H1 (cell line): ENCODE measurements around the gene SELENOS. TPM values are rescaled to one million over a fixed set of nuclear protein-coding genes. Genes with fewer than 3 reads are reported as not detected.
A peak's percentile ranks its signal among the peaks of the same experiment; 100 is the strongest.

ENCODE experiments used
- ATF2 ChIP-seq: IDR thresholded peaks from 2 replicates; pipeline ENCODE4 v1.6.1; 2012; ENCODE audit warnings: low read length, inconsistent platforms
- CTBP2 ChIP-seq: IDR thresholded peaks from 2 replicates; pipeline ENCODE4 v1.7.0; 2011; ENCODE audit warnings: borderline replicate concordance, mild to moderate bottlenecking, moderate library complexity, mixed read lengths, low read length; ENCODE audit not compliant: insufficient read depth, insufficient read length
- EGR1 ChIP-seq: IDR thresholded peaks from 2 replicates; pipeline ENCODE4 v1.6.1; 2011; ENCODE audit warnings: low read depth, low read length, borderline replicate concordance
- FOSL1 ChIP-seq: IDR thresholded peaks from 2 replicates; pipeline ENCODE4 v1.6.1; 2011; ENCODE audit warnings: mild to moderate bottlenecking, low read depth, low read length, moderate library complexity; ENCODE audit not compliant: insufficient read depth
- HDAC2 ChIP-seq, 2 experiments: fragments of 300-600 bp in 1 of 2; sonication (generic) in 1 of 2; IDR thresholded peaks; 2 replicates each; pipeline ENCODE4 v1.6.1; 2011 to 2012; ENCODE audit warnings: low read depth in 2 of 2, low read length in 2 of 2, mild to moderate bottlenecking in 2 of 2, moderate library complexity in 2 of 2, borderline replicate concordance in 1 of 2, inconsistent platforms in 1 of 2
- KDM4A ChIP-seq: IDR thresholded peaks from one replicate; pipeline ENCODE4 v1.7.1; 2012; ENCODE audit warnings: low read depth, mild to moderate bottlenecking, moderate library complexity, low read length, inconsistent platforms; ENCODE audit not compliant: severe bottlenecking
- MAX ChIP-seq: IDR thresholded peaks from 2 replicates; pipeline ENCODE4 v1.6.1; 2012; ENCODE audit warnings: inconsistent platforms
- NANOG ChIP-seq: IDR thresholded peaks from 2 replicates; pipeline ENCODE4 v1.6.1; 2011; ENCODE audit warnings: low read length, low read depth, mild to moderate bottlenecking, inconsistent platforms; ENCODE audit not compliant: insufficient read depth, poor library complexity, severe bottlenecking
- NRF1 ChIP-seq: IDR thresholded peaks from 2 replicates; pipeline ENCODE4 v1.6.1; 2011; ENCODE audit warnings: mild to moderate bottlenecking, low read depth, low read length, improper control_type of control experiment
- POLR2A ChIP-seq, 2 experiments: IDR thresholded peaks; 1 replicate in 1 of 2; 2 replicates in 1 of 2; pipeline ENCODE4 v1.6.1; 2011; ENCODE audit warnings: low read depth in 2 of 2, low read length in 2 of 2, mild to moderate bottlenecking in 2 of 2; ENCODE audit errors: control extremely low read depth in 1 of 2
- POLR2AphosphoS5 ChIP-seq: IDR thresholded peaks from 2 replicates; pipeline ENCODE4 v1.6.1; 2011; ENCODE audit warnings: low read depth, low read length
- POU5F1 ChIP-seq: IDR thresholded peaks from 2 replicates; pipeline ENCODE4 v1.6.1; 2011; ENCODE audit warnings: low read depth, mild to moderate bottlenecking, low read length, moderate library complexity
- SAP30 ChIP-seq: fragments of 300-600 bp; sonication (generic); IDR thresholded peaks from 2 replicates; pipeline ENCODE4 v1.7.1; 2012; ENCODE audit warnings: low read length, moderate library complexity, mild to moderate bottlenecking, inconsistent platforms; ENCODE audit not compliant: insufficient read depth, insufficient replicate concordance
- SIN3A ChIP-seq, 2 experiments: IDR thresholded peaks in 1 of 2; conservative IDR thresholded peaks in 1 of 2; 2 replicates each; pipeline ENCODE4 v1.6.1; 2011 to 2012; ENCODE audit warnings: low read length in 2 of 2, improper control_type of control experiment in 1 of 2, low read depth in 1 of 2, mild to moderate bottlenecking in 1 of 2
- SP1 ChIP-seq: IDR thresholded peaks from 2 replicates; pipeline ENCODE4 v1.6.1; 2011; ENCODE audit warnings: low read depth, low read length
- SP4 ChIP-seq: IDR thresholded peaks from 2 replicates; pipeline ENCODE4 v1.6.1; 2012; ENCODE audit warnings: low read length, inconsistent platforms
- TAF7 ChIP-seq: optimal IDR thresholded peaks from 2 replicates; pipeline ENCODE3; 2011; ENCODE audit warnings: low read depth, mild to moderate bottlenecking, inconsistent platforms, low read length, moderate library complexity, borderline replicate concordance
- TBP ChIP-seq: IDR thresholded peaks from 2 replicates; pipeline ENCODE4 v1.6.1; 2011; ENCODE audit warnings: low read depth, low read length, improper control_type of control experiment
- YY1 ChIP-seq: IDR thresholded peaks from 2 replicates; pipeline ENCODE4 v1.6.1; 2011; ENCODE audit warnings: low read depth, mild to moderate bottlenecking, low read length
- ZNF274 ChIP-seq: IDR thresholded peaks from 2 replicates; pipeline ENCODE4 v1.7.0; 2012; ENCODE audit warnings: low read length, borderline replicate concordance; ENCODE audit errors: extremely low read depth
- polyA plus RNA-seq, 7 experiments: library from polyadenylated mRNA; depleted of rRNA in 3 of 7; stranded (reverse) in 5 of 7; unstranded in 2 of 7; fragments of >200 nt in 5 of 7; fragments of 200-250 nt in 2 of 7; gene quantifications; 1 replicate in 5 of 7; 2 replicates in 1 of 7; 4 replicates in 1 of 7; pipeline versions ENCODE4 v1.2.1 to v1.2.3, GENCODE V29; 2011 to 2013; ENCODE audit warnings: missing spikeins in 2 of 7, mixed read lengths in 2 of 7
- total RNA-seq: library from RNA; stranded (reverse); fragmentation: NEBNext Ultra II Directional; extraction: Animal tissue kit (Norgen Biotek cat#: 25700); gene quantifications from 2 replicates; pipeline ENCODE4 v1.2.1, GENCODE V29; 2021

Gene SELENOS
- total and polyA plus RNA-seq, 2 of the 8 experiments (the other 6 are each of a cell fraction or from before 2014, with no cell fraction given): 45.1 to 46.0 TPM

- TF ChIP-seq ATF2 (0 out of 2 replicates have a peak, but pooled peaks have one; percentile 24), ZNF274 (no peak), SP4 (peak; percentile 89; the same call in 1 of the 2 replicates), SP1 (peak; percentile 52; the same call in 1 of the 2 replicates), POLR2A (IDR thresholded peaks at IDR 0.05; ENCODE audit: control extremely low read depth in 1 of 2, low read depth in 2 of 2, low read length in 2 of 2) (peak in 1 of 2 experiments; percentile 82; a peak in 2 of 3 replicates), TBP (peak; percentile 67; the same call in 1 of the 2 replicates), CTBP2 (no peak), FOSL1 (0 out of 2 replicates have a peak, but pooled peaks have one; percentile 32), MAX (peak; percentile 86), POU5F1 (no peak), SIN3A (conservative IDR thresholded peaks at IDR 0.05 in 1 of 2, IDR thresholded peaks at IDR 0.05 in 1 of 2; ENCODE audit: low read depth in 1 of 2, low read length in 2 of 2) (peak; percentile 92 to 98; a peak in 3 of 4 replicates), TAF7 (peak; percentile 55), SAP30 (peak; percentile 43), EGR1 (peak; percentile 94), NANOG (no peak), NRF1 (peak; percentile 11; the same call in 1 of the 2 replicates), HDAC2 (IDR thresholded peaks at IDR 0.05; ENCODE audit: borderline replicate concordance in 1 of 2, low read depth in 2 of 2, low read length in 2 of 2) (peak; percentile 66 to 67; a peak in 1 of 4 replicates), YY1 (peak; percentile 50; the same call in 1 of the 2 replicates), POLR2AphosphoS5 (peak; percentile 59), KDM4A (peak; percentile 81)
These were observed 17.7 kb upstream of the SELENOS start, which contains the start of gene SNRPA1 (continued) for GRCh38 chr15:101294731-101295606.
